ENCODE data around the gene DNAJC22.

Gene DNAJC22

GRCh38 chr12:49340095-49340870 lies 6.4 kb upstream of the DNAJC22 start:
- no peak for TF ChIP-seq CTCF (IDR thresholded peaks at IDR 0.05)

- no peak for TF ChIP-seq CTCF (IDR thresholded peaks at IDR 0.05)
Measured at GRCh38 chr12:49340971-49341776, 5.5 kb upstream of the DNAJC22 start.

GRCh38 chr12:49341777-49342065 lies 5.0 kb upstream of the DNAJC22 start:
- TF ChIP-seq CTCF (IDR thresholded peaks at IDR 0.05), result no peak

- TF ChIP-seq CTCF (IDR thresholded peaks at IDR 0.05), result peak; percentile 71
Measured at GRCh38 chr12:49342066-49342913, 4.4 kb upstream of the DNAJC22 start.

DNA sequence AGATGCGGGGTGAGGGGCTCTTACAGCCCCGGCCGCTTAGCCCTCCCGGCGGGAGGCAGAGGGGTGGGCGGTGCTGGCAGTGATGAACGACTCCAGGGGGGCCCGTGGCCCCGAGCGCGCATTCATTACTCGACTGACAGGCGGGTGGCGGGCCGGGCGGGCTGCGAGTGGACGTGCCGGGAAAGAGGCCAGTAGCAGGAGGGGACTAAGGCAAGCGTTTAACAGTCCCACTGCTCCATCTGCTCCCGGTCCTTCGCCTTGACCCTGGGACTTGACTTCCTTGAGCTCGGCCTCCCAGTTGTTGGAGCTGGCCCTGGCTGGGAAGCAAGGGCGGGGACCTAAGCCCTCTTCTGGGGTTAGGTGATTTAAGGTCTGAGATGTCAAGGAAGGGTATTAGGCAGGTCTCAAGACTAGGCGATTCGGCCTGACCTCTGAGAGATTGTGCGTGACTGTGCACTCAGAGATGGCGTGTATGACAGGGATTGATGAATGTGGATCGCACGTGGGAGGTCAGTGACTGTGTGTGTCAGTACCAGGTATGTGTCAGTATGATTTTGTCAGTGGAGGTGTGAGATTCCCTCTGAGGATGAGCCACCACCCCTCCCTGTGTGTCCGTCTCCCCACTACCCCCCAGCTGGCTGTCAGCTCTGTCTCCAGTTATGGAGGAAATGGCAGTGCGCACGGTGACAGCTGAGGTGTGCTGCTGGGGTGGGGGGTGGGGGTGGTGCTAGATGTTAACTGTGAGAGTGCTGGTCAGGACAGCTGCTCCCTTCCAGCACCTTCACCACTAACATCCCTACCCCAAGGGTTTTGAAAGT lies 3.6 kb upstream of the DNAJC22 start:
- no peak for TF ChIP-seq CTCF (IDR thresholded peaks at IDR 0.05)

- no peak for TF ChIP-seq CTCF (IDR thresholded peaks at IDR 0.05)
Measured at GRCh38 chr12:49344486-49345050, 2.1 kb upstream of the DNAJC22 start.
